ENCODE results near the gene DDX5. TPM values are rescaled to one million over a fixed set of nuclear protein-coding genes. Genes with fewer than 3 reads are reported as not detected.
A peak's percentile ranks its signal among the peaks of the same experiment; 100 is the strongest.

DDX5 gene
- total RNA-seq, 1 experiment from 2014 or later = 869 TPM

GRCh38 chr17:64502809-64503208 lies 3.3 kb downstream of the DDX5 start:
- Histone ChIP-seq H3K14ac (ENCODE audit: insufficient read depth, low read length) (no peak overlapping the region), H2AFZ (ENCODE audit: low read length) (no peak overlapping the region), H3K79me1 (ENCODE audit: insufficient read depth, low read depth, low read length, poor library complexity, severe bottlenecking) (peaks cover 4% of the 10 kb centered on the region), H3K79me2 (ENCODE audit: insufficient read depth, low read length) (peaks cover 20% of the 10 kb centered on the region), H3K4me1 (ENCODE audit: insufficient read depth, low read length) (no peaks in the 10 kb centered on the region), H3K18ac (ENCODE audit: insufficient read length, low read depth, low read length) (no peak overlapping the region), H3K4ac (ENCODE audit: low read depth, low read length) (no peak overlapping the region), H3T11ph (ENCODE audit: low read length) (no peak overlapping the region), H4K5ac (ENCODE audit: insufficient read length, low read depth, low read length) (no peak overlapping the region), H2BK12ac (ENCODE audit: insufficient read length, low read depth, low read length) (no peak overlapping the region), H4K20me1 (ENCODE audit: control insufficient read depth, insufficient read depth, insufficient read length) (no peaks in the 10 kb centered on the region), H3K27ac (ENCODE audit: insufficient read length, low read depth, low read length) (no peak overlapping the region), H2BK20ac (ENCODE audit: low read depth, low read length, poor library complexity, severe bottlenecking) (no peak overlapping the region), H3K27me3 (ENCODE audit: insufficient read depth, low read length) (no peaks in the 10 kb centered on the region), H3K9ac (ENCODE audit: extremely low read depth, insufficient read length, low read length) (no peak overlapping the region), H3K9me3 (ENCODE audit: control insufficient read depth, low read depth, low read length) (no peaks in the 10 kb centered on the region), H3K23me2 (ENCODE audit: insufficient read length, low read depth, low read length, poor library complexity, severe bottlenecking) (peaks cover 6% of the 10 kb centered on the region), H2BK15ac (ENCODE audit: low read depth, low read length) (no peak overlapping the region), H2AK5ac (ENCODE audit: insufficient read length, low read length) (no peak overlapping the region), H4K91ac (ENCODE audit: insufficient read length, low read depth, low read length) (no peak overlapping the region), H2BK120ac (ENCODE audit: low read depth, low read length, poor library complexity, severe bottlenecking) (no peak overlapping the region), H3K23ac (ENCODE audit: insufficient read length, low read depth, low read length) (no peak overlapping the region), H2BK5ac (ENCODE audit: insufficient read length, low read length) (no peak overlapping the region), H3K56ac (ENCODE audit: insufficient read length, low read depth, low read length) (no peak overlapping the region), H4K8ac (replicated peaks; ENCODE audit: insufficient read length, low read depth, low read length) (no peak overlapping the region), H3K4me2 (ENCODE audit: insufficient read depth, insufficient read length, low read length) (no peak overlapping the region)
- H3K27me3 Mint-ChIP-seq (ENCODE audit: low read depth) = peaks cover 10% of the 10 kb centered on the region; the same call in 1 of the 2 replicates
- TF ChIP-seq CTCF (conservative IDR thresholded peaks at IDR 0.05) = no peak
- H3K4me1 Mint-ChIP-seq = peaks cover 49 to 62% of the 10 kb centered on the region in 2 experiments
- DNase-seq = no peak
- peaks cover 3 to 4% of the 10 kb centered on the region in 2 experiments; a peak in 3 of 5 replicates for H3K9me3 Mint-ChIP-seq
- no CpG with 5 or more reads among the region's 2 CpGs for WGBS (ENCODE audit: extremely low coverage, insufficient read length, low lambda C conversion rate)
- H3K36me3 Mint-ChIP-seq (ENCODE audit: insufficient read depth in 1 of 3, low read depth in 3 of 3) = peaks cover 64 to 81% (median 79%) of the 10 kb centered on the region in 3 experiments
- peak overlapping the region in 1 of 2 experiments; percentile 68; a peak in 3 of 5 replicates for H3K4me3 Mint-ChIP-seq
- peak overlapping the region in 2 of 3 experiments; percentile 34 to 82; a peak in 2 of 7 replicates for H3K27ac Mint-ChIP-seq
